Smooth muscle cell (in vitro differentiated cells): Measurements from ENCODE around the gene ABHD4. TPM values are rescaled to one million over a fixed set of nuclear protein-coding genes. Genes with fewer than 3 reads are reported as not detected.

ENCODE experiments used
- DNase-seq: peaks from one replicate; lab custom pipeline; 2025; ENCODE audit not compliant: unreplicated experiment; lab: John Stamatoyannopoulos, UW
- H2AFZ ChIP-seq: fragments of 200-600 bp; sonication (generic); 2 replicates; pipeline ENCODE4 v1.6.0; 2016; ENCODE audit warnings: antibody characterized with exemption, low read depth, mild to moderate bottlenecking
- H3F3A ChIP-seq: fragments of 200-600 bp; sonication (generic); 2 replicates; pipeline ENCODE4 v1.6.0; 2017; ENCODE audit warnings: antibody characterized with exemption, low read depth
- H3K27ac ChIP-seq: fragments of 200-600 bp; sonication (generic); 2 replicates; pipeline ENCODE4 v1.5.1; 2016; ENCODE audit warnings: low read depth, mild to moderate bottlenecking
- H3K27me3 ChIP-seq: fragments of 200-600 bp; sonication (generic); 2 replicates; pipeline ENCODE4 v1.6.1; 2016; ENCODE audit warnings: low read depth, mild to moderate bottlenecking
- H3K36me3 ChIP-seq: fragments of 200-600 bp; sonication (generic); 2 replicates; pipeline ENCODE4 v1.5.1; 2016; ENCODE audit warnings: low read depth
- H3K4me1 ChIP-seq: fragments of 200-600 bp; sonication (generic); 2 replicates; pipeline ENCODE4 v1.5.1; 2016; ENCODE audit warnings: low read depth
- H3K4me2 ChIP-seq: fragments of 200-600 bp; sonication (generic); 2 replicates; pipeline ENCODE4 v1.6.0; 2016; ENCODE audit warnings: mild to moderate bottlenecking
- H3K4me3 ChIP-seq: fragments of 200-600 bp; sonication (generic); 2 replicates; pipeline ENCODE4 v1.5.1; 2016; ENCODE audit warnings: mild to moderate bottlenecking
- H3K79me2 ChIP-seq: fragments of 200-600 bp; sonication (generic); 2 replicates; pipeline ENCODE4 v1.6.0; 2016; ENCODE audit warnings: low read depth, mild to moderate bottlenecking
- H3K9ac ChIP-seq: fragments of 200-600 bp; sonication (generic); 2 replicates; pipeline ENCODE4 v1.6.0; 2016; ENCODE audit warnings: low read depth
- H3K9me3 ChIP-seq: fragments of 200-600 bp; sonication (generic); replicated peaks from 2 replicates; pipeline ENCODE4 v1.5.1; 2016; ENCODE audit warnings: low read depth
- H4K20me1 ChIP-seq: fragments of 200-600 bp; sonication (generic); 2 replicates; pipeline ENCODE4 v1.6.0; 2016; ENCODE audit warnings: low read depth
- WGBS: methylation state at CpG from one replicate; pipeline ENCODE4 v1.1.7; 2016; ENCODE audit warnings: low lambda C conversion rate; 5-methylcytosine and 5-hydroxymethylcytosine counted together
- polyA plus RNA-seq: library from polyadenylated mRNA; unstranded; fragments of >200 nt; fragmentation: Nextera tagmentation; extraction: Ambion mirVana; gene quantifications from 2 replicates; pipeline ENCODE4 v1.2.1, GENCODE V29; 2016
- total RNA-seq: library from RNA; depleted of rRNA; stranded (reverse); fragments of >200 nt; gene quantifications from 2 replicates; pipeline ENCODE4 v1.2.3, GENCODE V29; 2014
- TF ChIP-seq, protein P1 (sequence below): fragments of 200-600 bp; sonication (generic); IDR thresholded peaks from 2 replicates; pipeline ENCODE4 v1.5.1; 2017; ENCODE audit warnings: borderline replicate concordance, mild to moderate bottlenecking, antibody characterized with exemption; ENCODE audit not compliant: insufficient read depth, poor library complexity, severe bottlenecking

Gene ABHD4
- total and polyA plus RNA-seq, 2 experiments from 2014 or later, result 9.7 to 13.9 TPM

DNA sequence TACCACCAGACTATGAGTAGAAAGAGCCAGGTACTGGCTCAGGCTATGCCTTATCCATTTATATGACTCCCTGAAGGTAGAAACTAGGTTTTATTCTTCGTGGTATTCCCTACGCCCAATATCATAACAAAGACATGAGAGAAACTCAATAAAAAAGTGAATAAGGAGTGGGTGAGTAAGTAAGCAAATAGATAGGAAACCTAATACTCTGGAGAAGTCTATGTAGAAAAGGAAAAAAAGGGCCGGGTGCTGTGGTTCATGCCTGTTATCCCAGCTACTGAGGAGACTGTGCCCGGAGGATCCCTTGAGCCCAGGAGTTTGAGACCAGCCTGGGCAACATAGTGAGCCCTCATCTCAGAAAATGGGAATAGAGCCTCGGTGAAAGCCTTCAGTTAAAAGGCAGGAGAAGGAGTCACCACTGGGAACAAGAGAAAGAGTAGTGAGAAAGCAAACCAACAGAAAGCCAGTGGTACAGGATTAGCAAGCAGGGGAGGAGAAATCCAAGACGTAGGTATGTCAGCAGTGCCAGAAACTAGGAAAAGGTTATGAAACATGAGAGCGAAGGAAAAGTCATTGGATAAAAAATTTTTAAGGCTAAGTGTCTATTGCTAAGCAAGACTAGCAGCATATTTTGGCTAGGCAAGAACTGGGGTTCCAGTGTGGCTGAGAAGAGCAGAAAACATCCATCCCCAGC lies 52.1 kb downstream of the ABHD4 start:
- H2AFZ ChIP-seq, result no peak overlapping the region
- H3K4me1 ChIP-seq, result no peaks in the 10 kb centered on the region
- DNase-seq, result no peak
- no peaks in the 10 kb centered on the region for H3F3A ChIP-seq
- no peaks in the 10 kb centered on the region for H3K79me2 ChIP-seq
- H3K9ac ChIP-seq, result no peak overlapping the region
- no peaks in the 10 kb centered on the region for H3K27me3 ChIP-seq
- H3K4me3 ChIP-seq, result no peak overlapping the region
- TF ChIP-seq, protein P1, sequence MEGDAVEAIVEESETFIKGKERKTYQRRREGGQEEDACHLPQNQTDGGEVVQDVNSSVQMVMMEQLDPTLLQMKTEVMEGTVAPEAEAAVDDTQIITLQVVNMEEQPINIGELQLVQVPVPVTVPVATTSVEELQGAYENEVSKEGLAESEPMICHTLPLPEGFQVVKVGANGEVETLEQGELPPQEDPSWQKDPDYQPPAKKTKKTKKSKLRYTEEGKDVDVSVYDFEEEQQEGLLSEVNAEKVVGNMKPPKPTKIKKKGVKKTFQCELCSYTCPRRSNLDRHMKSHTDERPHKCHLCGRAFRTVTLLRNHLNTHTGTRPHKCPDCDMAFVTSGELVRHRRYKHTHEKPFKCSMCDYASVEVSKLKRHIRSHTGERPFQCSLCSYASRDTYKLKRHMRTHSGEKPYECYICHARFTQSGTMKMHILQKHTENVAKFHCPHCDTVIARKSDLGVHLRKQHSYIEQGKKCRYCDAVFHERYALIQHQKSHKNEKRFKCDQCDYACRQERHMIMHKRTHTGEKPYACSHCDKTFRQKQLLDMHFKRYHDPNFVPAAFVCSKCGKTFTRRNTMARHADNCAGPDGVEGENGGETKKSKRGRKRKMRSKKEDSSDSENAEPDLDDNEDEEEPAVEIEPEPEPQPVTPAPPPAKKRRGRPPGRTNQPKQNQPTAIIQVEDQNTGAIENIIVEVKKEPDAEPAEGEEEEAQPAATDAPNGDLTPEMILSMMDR, result no peak
- H3K27ac ChIP-seq, result no peak overlapping the region
- H4K20me1 ChIP-seq, result no peaks in the 10 kb centered on the region
- 86% methylated on average over 7 of the region's 7 CpGs for WGBS
- no peak overlapping the region for H3K4me2 ChIP-seq
- no peaks in the 10 kb centered on the region for H3K36me3 ChIP-seq
- no peaks in the 10 kb centered on the region for H3K9me3 ChIP-seq

DNA sequence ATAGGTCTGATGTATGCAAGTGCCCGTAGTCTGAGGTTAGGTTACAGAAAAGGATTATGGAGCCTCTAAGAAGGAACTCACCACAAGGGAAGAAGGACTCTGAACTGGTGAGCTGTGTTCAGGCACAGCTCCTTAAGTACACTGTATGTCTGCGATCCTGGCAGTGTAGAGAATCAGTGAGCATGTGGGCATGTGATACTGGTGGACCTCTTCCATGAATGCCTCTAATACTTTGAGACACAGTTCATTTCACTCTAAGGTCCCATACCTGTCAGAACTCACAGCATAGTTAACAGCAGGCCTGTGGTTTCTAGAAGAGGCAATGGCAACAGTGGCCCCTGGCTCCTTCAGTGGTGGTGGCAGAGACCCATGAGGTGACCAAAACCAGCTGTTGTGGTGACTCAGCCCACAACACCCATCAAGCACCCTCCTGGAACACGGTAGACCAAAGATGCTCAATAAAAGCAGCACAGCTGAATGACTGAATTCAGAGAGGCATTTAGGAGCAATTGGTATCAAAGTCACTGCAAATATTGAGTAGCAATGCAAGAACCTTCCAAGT lies 52.9 kb downstream of the ABHD4 start:
- Histone ChIP-seq H3K4me1 (no peaks in the 10 kb centered on the region), H3F3A (no peaks in the 10 kb centered on the region), H4K20me1 (no peaks in the 10 kb centered on the region), H2AFZ (no peak overlapping the region), H3K79me2 (no peaks in the 10 kb centered on the region), H3K27ac (no peak overlapping the region), H3K4me3 (no peak overlapping the region), H3K4me2 (no peak overlapping the region), H3K9ac (no peak overlapping the region), H3K9me3 (no peaks in the 10 kb centered on the region), H3K36me3 (no peaks in the 10 kb centered on the region), H3K27me3 (no peaks in the 10 kb centered on the region)
- 69% methylated on average over 3 of the region's 3 CpGs for WGBS
- DNase-seq, result no peak
- TF ChIP-seq, protein P1, result no peak

DNA sequence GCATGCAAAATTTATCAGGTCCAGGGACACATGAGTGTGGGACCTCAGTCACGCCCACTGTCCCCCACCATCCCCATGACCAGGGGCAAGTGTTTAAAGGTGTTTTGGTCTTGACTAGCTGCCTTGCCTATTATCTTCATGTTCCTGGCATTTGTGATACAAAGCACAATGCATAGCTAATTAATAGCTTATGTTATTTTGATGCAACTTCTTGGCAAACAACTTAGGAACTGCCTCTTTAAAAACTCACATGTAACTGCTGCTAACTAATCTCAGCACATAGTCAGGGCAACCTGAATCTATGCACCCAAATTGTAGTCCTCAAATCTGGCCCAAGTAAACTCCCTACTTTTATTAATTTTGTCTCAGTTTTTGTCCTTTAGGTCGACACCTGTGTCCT lies 53.5 kb downstream of the ABHD4 start:
- no peak for DNase-seq

More for the DNA sequence above, 53.5 kb downstream of the ABHD4 start:
- WGBS, result 94% methylated on average over 2 of the region's 2 CpGs
- H3K4me3 ChIP-seq, result no peak overlapping the region
- no peak overlapping the region for H2AFZ ChIP-seq
- no peaks in the 10 kb centered on the region for H3K27me3 ChIP-seq
- no peaks in the 10 kb centered on the region for H3K4me1 ChIP-seq
- no peaks in the 10 kb centered on the region for H3K79me2 ChIP-seq
- no peaks in the 10 kb centered on the region for H3K36me3 ChIP-seq
- H3K9ac ChIP-seq, result no peak overlapping the region
- no peaks in the 10 kb centered on the region for H3K9me3 ChIP-seq
- no peak overlapping the region for H3K4me2 ChIP-seq
- no peaks in the 10 kb centered on the region for H4K20me1 ChIP-seq
- TF ChIP-seq, protein P1, result no peak
- H3F3A ChIP-seq, result no peaks in the 10 kb centered on the region
- no peak overlapping the region for H3K27ac ChIP-seq
